DMS153 treated with DMSO at 0.1 percent for 48 hours (cell line): ENCODE results near the gene NBPF8.
"Not testable (repeated sequence)": the region's sequence is repeated elsewhere in the genome, so short reads cannot be mapped to it uniquely, and the experiment has no call there.

ENCODE experiments used
- DNase-seq: peaks from one replicate; lab custom pipeline; 2025; ENCODE audit not compliant: unreplicated experiment; lab: John Stamatoyannopoulos, UW

NBPF8 gene, protein sequence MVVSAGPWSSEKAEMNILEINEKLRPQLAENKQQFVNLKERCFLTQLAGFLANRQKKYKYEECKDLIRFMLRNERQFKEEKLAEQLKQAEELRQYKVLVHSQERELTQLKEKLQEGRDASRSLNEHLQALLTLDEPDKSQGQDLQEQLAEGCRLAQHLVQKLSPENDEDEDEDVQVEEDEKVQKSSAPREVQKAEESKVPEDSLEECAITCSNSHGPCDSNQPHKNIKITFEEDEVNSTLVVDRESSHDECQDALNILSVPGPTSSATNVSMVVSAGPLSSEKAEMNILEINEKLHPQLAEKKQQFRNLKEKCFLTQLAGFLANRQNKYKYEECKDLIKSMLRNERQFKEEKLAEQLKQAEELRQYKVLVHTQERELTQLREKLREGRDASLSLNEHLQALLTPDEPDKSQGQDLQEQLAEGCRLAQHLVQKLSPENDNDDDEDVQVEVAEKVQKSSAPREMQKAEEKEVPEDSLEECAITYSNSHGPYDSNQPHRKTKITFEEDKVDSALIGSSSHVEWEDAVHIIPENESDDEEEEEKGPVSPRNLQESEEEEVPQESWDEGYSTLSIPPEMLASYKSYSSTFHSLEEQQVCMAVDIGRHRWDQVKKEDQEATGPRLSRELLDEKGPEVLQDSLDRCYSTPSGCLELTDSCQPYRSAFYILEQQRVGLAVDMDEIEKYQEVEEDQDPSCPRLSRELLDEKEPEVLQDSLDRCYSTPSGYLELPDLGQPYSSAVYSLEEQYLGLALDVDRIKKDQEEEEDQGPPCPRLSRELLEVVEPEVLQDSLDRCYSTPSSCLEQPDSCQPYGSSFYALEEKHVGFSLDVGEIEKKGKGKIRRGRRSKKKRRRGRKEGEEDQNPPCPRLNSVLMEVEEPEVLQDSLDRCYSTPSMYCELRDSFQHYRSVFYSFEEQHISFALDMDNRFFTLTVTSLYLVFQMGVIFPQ

DNA sequence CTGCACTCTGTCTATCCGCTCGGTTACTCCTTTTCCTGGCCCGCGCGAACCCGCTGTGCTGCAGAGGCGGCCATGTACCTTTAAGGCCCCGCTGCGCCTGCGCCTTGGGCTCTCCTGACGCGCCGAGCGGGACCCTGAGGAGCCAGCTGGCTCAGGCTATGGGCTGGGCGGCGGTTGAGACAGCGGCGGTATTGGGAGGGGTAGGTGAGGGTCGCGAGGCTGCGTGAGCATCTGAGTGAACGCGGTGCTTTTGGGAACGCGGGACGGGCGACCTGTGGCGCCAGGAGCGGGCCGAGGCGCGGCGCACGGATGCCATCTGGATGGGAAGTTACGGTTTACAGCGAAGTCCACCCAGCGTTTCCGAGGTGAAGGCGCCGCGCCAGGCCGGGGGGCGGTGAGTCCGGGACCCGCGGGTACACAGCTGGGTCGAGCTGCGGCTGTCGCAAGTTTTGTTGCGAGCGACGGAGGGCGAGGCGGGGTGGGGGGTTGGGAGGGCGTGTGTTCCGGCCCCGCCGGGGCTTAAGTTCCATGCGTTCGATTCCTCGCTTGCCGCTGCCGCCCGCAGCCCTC, at the start of gene NBPF8:
NBPF8 (plus strand) TSS at position 125 of the 570 bp plus-strand sequence. CDS start 21,488 bp downstream, outside the sequence.
- not testable (repeated sequence) for DNase-seq

DNA sequence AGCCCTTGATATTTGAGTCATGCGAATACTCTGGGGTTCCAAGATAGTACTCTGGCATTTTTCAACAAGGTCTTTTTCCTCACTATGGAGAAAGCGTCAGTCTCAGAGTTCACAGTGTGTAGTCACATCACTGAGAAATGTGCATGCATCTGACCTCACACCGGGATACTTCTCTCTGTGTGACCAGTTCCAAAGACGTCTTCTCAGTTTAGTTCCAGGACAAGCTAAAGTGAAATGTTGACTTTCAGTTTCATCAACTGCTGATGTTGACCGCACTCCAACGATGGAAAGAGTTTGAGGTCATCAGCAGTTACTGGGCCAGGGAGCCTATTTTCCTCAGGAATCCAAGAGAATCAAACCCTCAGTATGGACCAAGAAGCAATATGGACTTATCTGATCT, 47.1 kb upstream of the NBPF8 start:
- not testable (repeated sequence) for DNase-seq

DNA sequence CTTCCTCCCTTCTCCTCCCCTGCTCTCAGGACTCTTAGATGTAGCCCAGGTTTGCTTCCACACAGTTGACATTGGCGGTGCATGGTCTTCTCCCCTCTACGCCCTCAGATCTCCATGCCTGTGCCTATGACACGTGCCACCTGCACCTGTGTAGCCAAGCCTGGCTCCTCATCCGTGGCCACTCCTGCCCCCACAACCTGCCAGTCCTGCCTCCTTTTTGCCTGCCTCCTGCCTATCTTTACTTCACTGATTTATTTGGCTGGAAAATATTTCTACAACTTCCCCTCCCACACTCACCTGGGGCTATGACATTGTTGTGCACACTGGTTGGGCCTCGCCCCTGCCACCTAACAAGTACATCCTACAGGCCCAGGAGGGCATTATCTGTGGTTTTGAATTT, 28.2 kb upstream of the NBPF8 start:
- DNase-seq: not testable (repeated sequence)

DNA sequence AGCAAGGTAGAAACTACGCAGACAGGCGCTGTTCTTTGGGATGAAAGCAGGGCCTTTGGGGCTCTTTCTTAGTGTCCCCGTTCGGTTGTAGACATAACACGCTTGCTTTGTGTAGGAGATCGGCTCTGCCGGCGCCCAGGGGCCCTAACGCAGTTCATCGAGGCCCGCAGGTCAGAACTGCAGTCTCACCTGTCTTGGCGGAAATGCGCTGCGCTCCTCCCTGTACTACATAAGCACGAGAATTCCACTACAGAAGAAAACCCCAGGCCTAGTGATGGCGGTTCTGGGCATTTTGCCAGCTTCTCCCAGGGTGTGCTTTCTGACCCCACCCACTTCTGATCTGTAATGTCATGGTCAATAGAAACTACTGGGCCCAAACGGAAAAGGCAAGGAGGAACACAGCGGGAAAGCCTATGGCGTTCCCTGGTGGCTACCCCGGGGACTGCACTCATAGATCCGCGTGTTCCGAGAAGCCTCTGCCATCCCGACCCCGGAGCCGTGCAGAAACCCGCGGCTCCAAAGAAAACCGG, 26.2 kb upstream of the NBPF8 start:
- not testable (repeated sequence) for DNase-seq

DNA sequence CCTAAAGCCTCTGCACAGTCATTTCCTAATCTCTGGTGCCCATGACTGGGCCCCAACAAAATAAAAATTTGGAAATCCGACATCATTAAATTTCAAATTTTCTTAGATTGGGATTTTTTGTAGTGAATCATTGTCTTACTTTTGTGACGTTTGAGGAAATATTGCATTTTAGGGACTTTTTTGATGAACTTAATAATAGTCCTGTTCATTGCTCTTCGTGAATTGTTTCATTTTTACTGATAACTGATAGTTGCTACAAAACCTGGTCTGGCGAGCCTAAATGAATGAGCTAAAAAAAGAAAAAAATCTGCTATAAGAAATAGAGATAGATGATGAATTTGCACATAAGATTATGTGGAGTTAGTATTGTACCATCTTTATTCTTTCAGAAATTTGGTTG, 23.5 kb upstream of the NBPF8 start:
- not testable (repeated sequence) for DNase-seq

DNA sequence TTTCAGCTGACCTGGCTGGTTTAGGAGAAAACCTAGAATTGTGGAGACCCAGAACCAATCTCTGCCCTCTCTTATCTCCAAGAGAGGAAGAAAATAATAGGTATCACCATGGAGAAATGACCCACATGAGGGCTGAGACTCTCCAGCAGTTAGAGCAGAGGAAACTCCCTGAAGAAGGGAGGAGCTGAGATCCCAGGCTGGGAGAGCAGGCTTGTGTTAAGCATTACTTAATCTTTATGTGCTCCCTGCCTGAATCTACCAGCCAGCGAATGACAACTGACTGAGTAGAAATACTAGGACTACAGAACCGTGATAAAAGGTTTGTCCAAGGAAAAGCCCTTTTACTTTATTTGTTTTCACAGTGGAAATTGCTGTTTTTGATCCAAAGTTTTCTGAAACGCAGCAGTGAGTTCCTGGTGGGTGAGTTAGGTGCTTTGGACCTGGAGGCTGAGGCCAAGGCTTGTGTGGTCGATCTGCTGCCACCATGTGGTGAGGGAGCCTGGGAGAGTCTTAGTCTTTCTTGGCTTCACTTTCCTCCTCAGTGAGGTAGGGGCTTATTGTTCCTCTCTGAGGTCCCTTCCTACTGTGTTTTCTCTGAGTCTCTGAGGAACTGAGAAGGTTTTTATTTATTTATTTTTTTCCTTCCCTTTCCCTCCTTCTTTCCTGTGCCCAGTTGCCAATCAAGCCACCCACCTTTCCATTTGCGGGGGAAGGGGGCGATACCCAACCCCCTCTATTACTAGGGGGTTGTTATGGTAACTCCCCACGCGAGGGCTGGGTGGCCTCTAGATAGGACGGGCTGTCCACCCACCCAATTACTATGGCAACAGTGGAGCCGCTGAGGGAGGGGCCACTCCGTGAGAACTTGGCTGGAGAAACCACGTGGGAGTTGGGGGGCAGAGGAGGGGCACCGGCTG, 21.3 kb upstream of the NBPF8 start:
- not testable (repeated sequence) for DNase-seq

DNA sequence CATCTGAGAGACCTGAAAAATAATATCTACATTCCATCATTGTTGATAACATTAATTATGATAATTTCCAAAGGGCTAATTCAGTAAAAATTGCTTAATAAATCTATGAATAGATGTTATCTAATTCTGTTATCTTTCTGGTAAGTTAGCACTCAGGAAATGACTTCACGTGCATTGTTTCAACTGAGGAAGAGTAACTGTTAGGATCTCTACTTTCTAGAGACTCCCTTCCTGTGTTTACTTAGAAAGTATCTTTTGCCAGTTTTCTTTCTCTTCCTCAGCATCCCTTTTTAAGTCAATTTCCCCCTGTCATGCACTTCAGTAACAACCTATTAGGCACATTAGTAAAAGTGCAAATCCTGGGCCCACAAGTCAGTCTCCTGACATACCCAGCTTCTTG, 9.5 kb upstream of the NBPF8 start:
- not testable (repeated sequence) for DNase-seq

DNA sequence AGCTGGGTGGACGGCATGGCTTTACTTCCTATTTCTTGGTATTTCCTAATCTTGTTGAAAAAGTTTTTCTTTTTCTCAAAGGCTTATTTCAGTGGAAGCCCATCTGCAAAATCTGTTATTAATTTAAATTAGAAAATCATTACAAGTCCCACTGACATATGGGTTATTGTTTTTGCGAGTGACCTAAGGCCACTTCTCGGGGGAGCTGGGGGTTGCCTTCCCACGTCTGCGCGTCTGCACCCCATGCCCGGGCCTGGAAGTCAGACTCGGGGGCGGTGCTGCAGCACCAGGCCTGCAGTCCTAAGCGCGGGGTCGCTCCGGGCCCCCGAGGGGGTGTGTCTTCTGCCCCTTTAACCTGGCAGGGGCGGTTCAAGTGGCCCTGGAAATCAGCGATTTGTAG, 384 bp upstream of the NBPF8 start:
- not testable (repeated sequence) for DNase-seq

DNA sequence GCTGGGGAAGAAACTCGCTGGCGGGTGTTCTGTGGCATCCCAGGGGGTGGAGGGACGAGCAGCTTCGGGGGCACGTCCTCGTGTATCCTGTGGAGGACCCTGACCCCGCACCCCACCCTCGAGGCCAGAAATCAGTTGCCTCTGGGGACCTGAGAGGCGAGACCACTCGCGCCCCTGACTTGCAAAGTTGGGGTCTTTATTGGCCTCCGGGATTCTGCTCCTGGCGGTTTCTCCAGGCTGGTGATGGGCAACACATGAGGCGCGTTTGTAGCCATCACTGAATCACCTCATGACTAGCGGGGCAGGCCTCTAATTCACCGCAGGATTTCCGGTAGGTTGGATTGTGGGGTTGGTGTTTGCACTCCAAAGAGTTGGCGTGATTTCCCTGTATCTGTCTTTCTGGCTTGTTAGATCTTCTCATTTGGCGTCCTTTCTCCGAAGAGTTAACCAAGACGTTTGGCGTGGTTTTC, 692 bp downstream of the NBPF8 start:
- DNase-seq: not testable (repeated sequence)

DNA sequence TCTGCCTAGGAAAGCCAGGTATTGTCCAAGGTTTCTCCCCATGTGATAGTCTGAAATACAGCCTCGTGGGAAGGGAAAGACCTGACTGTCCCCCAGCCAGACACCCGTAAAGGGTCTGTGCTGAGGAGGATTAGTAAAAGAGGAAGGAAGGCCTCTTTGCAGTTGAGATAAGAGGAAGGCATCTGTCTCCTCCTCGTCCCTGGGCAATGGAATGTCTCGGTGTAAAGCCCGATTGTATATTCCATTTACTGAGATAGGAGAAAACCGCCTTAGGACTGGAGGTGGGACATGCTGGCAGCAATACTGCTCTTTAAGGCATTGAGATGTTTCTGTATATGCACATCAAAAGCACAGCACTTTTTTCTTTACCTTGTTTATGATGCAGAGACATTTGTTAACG, 10.2 kb downstream of the NBPF8 start:
- DNase-seq: not testable (repeated sequence)

DNA sequence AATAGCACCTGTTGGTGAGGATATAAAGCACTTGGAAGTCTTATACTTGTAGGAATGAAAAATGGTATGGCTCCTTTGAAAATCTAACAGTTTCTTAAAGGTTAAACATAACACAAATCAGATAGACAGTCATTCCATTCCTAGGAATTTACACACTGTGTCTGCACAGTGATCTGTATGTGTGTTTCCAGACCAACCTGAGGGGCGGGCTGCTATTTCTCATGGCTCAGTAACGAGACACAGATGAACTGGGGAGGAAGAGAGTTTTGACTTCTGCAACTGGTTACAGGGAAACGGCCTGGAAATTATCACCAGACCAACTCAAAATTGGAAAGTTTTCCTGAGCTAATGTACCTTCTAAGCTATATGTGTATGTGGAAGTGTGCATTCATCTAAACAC, 16.8 kb downstream of the NBPF8 start:
- not testable (repeated sequence) for DNase-seq

DNA sequence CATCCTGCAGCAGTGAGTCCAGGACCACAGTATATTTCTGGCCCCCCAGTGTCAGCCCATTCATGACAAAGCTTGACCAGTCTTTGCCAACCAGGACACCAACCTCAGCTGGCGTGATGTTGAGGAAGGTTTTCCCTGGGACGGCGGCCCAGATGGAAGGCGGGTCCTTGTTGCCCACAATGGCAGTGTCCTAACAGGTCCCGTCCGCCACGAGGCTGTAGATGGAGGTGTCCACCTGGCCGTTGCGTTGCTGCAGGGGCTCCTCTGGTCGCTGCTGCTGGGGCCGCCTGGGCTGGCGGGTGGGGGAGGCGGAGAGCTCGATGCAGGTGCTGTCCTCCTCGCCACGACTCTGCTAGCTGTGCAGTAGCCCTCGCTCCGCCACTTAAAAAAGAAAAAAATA, 19.0 kb downstream of the NBPF8 start:
- not testable (repeated sequence) for DNase-seq

DNA sequence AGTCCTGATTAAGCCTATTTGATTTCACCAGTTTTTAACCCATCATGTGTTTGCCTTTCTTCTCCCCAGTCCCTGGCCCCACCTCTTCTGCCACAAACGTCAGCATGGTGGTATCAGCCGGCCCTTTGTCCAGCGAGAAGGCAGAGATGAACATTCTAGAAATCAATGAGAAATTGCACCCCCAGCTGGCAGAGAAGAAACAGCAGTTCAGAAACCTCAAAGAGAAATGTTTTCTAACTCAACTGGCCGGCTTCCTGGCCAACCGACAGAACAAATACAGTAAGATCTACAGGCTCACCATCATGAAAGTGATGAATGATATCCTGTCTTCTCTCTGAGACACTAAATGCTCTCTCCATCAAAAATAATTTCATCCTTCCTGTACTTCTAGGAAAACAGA, 34.3 kb downstream of the NBPF8 start:
- DNase-seq: not testable (repeated sequence)
